Fibroblast of skin of left quadriceps (primary cell): ENCODE data around the gene ZNF783.
"Not testable (repeated sequence)": the region's sequence is repeated elsewhere in the genome, so short reads cannot be mapped to it uniquely, and the experiment has no call there.

ENCODE experiments used
- DNase-seq, 2 experiments: peaks; one replicate each; pipeline ENCODE4 v3.0.0-alpha.2; 2013; ENCODE audit warnings: low read depth in 2 of 2

ZNF783 gene

DNA sequence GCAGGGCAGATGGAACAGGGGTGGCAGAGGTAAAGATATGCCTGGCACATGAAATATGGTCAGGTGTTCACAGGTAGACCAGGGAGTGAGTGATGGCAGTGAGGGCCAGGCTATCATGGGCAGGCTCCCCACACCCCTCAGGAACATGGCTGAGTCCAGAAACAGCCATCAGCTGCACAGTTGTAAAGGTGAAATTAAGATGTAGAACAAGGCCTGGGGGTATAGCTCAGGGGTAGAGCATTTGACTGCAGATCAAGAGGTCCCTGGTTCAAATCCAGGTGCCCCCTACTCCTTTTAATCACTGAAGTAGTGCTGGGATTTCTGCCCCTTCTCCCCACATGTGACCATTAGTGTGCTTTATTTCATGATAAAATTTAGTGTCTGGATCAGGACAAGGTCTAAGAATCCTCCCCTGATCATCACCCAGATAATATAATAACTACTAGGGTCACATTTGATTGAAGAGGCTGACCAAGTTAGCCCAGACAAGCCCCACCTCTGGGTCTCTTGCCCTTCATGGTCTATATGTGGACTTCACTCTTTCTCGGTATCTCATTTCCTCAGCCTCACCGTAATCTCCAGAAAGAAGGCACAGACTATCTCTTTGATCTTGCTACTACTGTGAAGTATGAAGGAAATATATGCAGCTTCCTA is 69.0 kb downstream of the ZNF783 start:
- no peak for DNase-seq

DNA sequence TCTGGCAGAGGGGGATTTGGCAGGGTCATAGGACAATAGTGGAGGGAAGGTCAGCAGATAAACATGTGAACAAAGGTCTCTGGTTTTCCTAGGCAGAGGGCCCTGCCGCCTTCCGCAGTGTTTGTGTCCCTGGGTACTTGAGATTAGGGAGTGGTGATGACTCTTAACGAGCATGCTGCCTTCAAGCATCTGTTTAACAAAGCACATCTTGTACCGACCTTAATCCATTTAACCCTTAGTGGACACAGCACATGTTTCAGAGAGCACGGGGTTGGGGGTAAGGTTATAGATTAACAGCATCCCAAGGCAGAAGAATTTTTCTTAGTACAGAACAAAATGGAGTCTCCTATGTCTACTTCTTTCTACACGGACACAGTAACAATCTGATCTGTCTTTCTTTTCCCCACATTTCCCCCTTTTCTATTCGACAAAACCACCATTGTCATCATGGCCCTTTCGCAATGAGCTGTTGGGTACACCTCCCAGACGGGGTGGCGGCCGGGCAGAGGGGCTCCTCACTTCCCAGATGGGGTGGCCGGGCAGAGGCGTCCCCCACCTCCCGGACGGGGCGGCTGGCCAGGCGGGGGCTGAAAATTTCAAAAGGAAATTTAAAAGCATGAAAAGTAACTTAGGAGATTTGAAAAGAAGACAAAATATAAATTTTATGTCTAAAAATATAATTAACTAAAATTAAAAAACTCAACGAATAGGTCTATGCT is 70.8 kb downstream of the ZNF783 start:
- DNase-seq = not testable (repeated sequence)

DNA sequence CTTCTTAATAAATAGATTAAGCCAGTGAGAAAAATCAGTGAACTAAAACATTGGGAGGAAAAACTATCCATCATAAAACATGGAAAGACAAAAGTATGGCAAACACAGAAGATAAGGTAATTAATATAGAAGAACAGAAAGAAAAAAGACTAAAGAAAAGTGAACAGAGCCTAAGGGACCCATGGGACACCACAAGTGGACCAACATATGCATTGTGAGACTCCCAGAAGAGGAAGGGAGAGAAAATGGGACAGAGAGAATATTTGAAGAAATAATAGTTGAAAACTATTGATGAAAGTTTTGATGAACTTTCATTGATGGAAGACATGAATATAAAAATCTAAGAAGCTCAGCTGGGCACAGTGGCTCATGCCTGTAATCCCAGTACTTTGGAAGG is 71.3 kb downstream of the ZNF783 start:
- DNase-seq = no peak

DNA sequence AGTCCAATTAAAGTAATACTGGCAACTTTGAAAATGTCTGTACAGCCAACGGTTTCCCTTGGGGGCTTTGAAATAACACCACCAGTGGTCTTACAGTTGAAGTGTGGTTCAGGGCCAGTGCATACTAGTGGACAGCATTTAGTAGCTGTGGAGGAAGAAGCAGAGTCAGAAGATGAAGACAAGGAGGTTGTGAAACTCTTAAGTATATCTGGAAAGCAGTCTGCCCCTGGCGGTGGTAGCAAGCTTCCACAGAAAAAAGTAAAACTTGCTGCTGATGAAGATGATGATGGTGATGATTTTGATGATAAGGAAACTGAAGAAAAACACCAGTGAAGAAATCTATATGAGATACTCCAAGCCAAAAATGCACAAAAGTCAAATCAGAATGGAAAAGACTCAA is 72.2 kb downstream of the ZNF783 start:
- DNase-seq = no peak
